Stomach (tissue), 19 donors: ENCODE results near the gene MGAT5. TPM values are rescaled to one million over a fixed set of nuclear protein-coding genes. Genes with fewer than 3 reads are reported as not detected.

ENCODE experiments used
- DNase-seq, 2 donors: peaks; one replicate each; pipeline versions ENCODE4 v3.0.0 to v3.0.0-alpha.2; 2013 to 2019
- H3K27ac ChIP-seq, 5 donors: fragments of 200-600 bp in 4 of 5; sonication (generic) in 4 of 5; one replicate each; pipeline ENCODE4 v1.5.1; 2013 to 2019; ENCODE audit warnings: mild to moderate bottlenecking in 1 of 5, moderate library complexity in 1 of 5
- H3K27me3 ChIP-seq, 3 donors: fragments of 200-600 bp; sonication (generic); one replicate each; pipeline ENCODE4 v1.5.1; 2017 to 2019; ENCODE audit warnings: mixed run types in 1 of 3
- H3K36me3 ChIP-seq, 4 donors: fragments of 200-600 bp; sonication (generic); 1 replicate in 3 of 4; 2 replicates in 1 of 4; pipeline ENCODE4 v1.5.1; 2016 to 2019
- H3K4me1 ChIP-seq, 4 donors: fragments of 200-600 bp; sonication (generic); one replicate each; pipeline ENCODE4 v1.5.1; 2016 to 2019
- H3K4me3 ChIP-seq, 4 donors: fragments of 200-600 bp; sonication (generic) in 3 of 4; one replicate each; pipeline ENCODE4 v1.5.1; 2016 to 2019; ENCODE audit warnings: mild to moderate bottlenecking in 1 of 4
- H3K9me3 ChIP-seq, 4 donors: fragments of 200-600 bp; sonication (generic); one replicate each; pipeline ENCODE4 v1.5.1; 2016 to 2019
- CTCF ChIP-seq, 7 experiments: fragments of 450-650 bp in 4 of 7; fragments of 200-600 bp in 3 of 7; sonication (generic) in 3 of 7; IDR thresholded peaks; one replicate each; pipeline ENCODE4 v1.5.1; 2016 to 2019; ENCODE audit warnings: antibody characterized with exemption in 7 of 7, control low read depth in 2 of 7, mild to moderate bottlenecking in 1 of 7
- EP300 ChIP-seq: sonication (generic); formaldehyde crosslinking; IDR thresholded peaks from one replicate; pipeline ENCODE4 v1.6.1; 2017; ENCODE audit warnings: antibody characterized with exemption
- POLR2A ChIP-seq, 4 donors: fragments of 450-650 bp; IDR thresholded peaks; one replicate each; pipeline ENCODE4 v1.6.1; 2016; ENCODE audit warnings: antibody characterized with exemption in 4 of 4, control low read depth in 2 of 4, mild to moderate bottlenecking in 1 of 4, moderate library complexity in 1 of 4
- POLR2AphosphoS5 ChIP-seq, 3 donors: sonication (generic); formaldehyde crosslinking; IDR thresholded peaks; one replicate each; pipeline ENCODE4 v1.6.1; 2016; ENCODE audit warnings: antibody characterized with exemption in 3 of 3
- WGBS, 5 donors: extraction: QIAGEN DNeasy Blood & Tissue Kit in 3 of 5; methylation state at CpG; one replicate each; pipeline versions ENCODE4 v1.1.5 to v1.1.7; 2013 to 2018; 5-methylcytosine and 5-hydroxymethylcytosine counted together
- intact Hi-C: fragments of 100-400 bp; cut with DNase I; formaldehyde crosslinking; loops from one replicate; pipeline ENCODE4 v1.15.1; 2023; ENCODE audit warnings: low total_unique reads
- long read RNA-seq, 10 donors: transcript quantifications; one replicate each; lab custom pipeline, GENCODE V29; 2026
- polyA plus RNA-seq, 3 donors: library from polyadenylated mRNA; stranded (reverse); fragments of 200-250 nt; gene quantifications; one replicate each; pipeline ENCODE4 v1.2.3, GENCODE V29; 2013
- total RNA-seq, 5 donors: library from RNA; depleted of rRNA; stranded (reverse); fragments of >200 nt; gene quantifications; one replicate each; pipeline versions ENCODE4 v1.1.0 to v1.2.3, GENCODE V29; 2014 to 2016
- donor health status: healthy with polysubstance abuse.
- donor health status: Bipolar disorder and iron deficiency.
- donor health status: healthy.

The MGAT5 gene
- total RNA-seq = 100 to 1,000 TPM in 1 of 5 donors, 10 to 100 TPM in 4; 35.0 to 125 (median 75.8) TPM
- polyA plus RNA-seq = 1 to 10 TPM; 3.9 to 5.4 (median 4.4) TPM
- long read RNA-seq, donor 1 = 0 reads
- long read RNA-seq, donor 2 = 0 reads
- long read RNA-seq, donor 3, partial matches to known transcripts = 0 of 1 reads
- long read RNA-seq, donor 3, other reads (novel, unspliced or antisense) = 0 of 1 reads
- long read RNA-seq, donor 4 = 0 reads
- long read RNA-seq, donor 5, partial matches to known transcripts = 0 of 1 reads
- long read RNA-seq, donor 5, other reads (novel, unspliced or antisense) = 0 of 1 reads
- long read RNA-seq, donor 6 = 0 reads
- long read RNA-seq, donor 7, partial matches to known transcripts = 0 of 1 reads
- long read RNA-seq, donor 7, other reads (novel, unspliced or antisense) = 0 of 1 reads
- long read RNA-seq, donor 8, partial matches to known transcripts = 0 of 2 reads
- long read RNA-seq, donor 8, other reads (novel, unspliced or antisense) = 0 of 2 reads
- long read RNA-seq, donor 9 = 0 reads
- long read RNA-seq, donor 10, full-length matches to known transcripts = 1 of 1 reads
- long read RNA-seq, donor 10, partial matches to known transcripts = 0 of 1 reads
- long read RNA-seq, donor 10, other reads (novel, unspliced or antisense) = 0 of 1 reads

- Histone ChIP-seq H3K36me3 (peaks cover 0 to 8% (median 7%) of the 10 kb centered on the region in 4 donors), H3K27ac (peak within 1 kb of the TSS; percentile 35 to 83 (median 55)), H3K9me3 (no peaks in the 10 kb centered on the region), H3K4me1 (peaks cover 12 to 77% (median 42%) of the 10 kb centered on the region in 4 donors), H3K4me3 (peak within 1 kb of the TSS in 1 of 4 donors; percentile 19), H3K27me3 (no peaks in the 10 kb centered on the region)
- TF ChIP-seq CTCF (IDR thresholded peaks at IDR 0.05) (no peak), POLR2AphosphoS5 (IDR thresholded peaks at IDR 0.05) (peak in 2 of 3 donors; percentile 36 to 68)
- WGBS, 5 donors = 15 to 32% (median 25%) methylated on average over 4 of the region's 4 CpGs
- DNase-seq = peak; percentile 67 to 81
- intact Hi-C loops = no loop called here
These were observed at the start of gene MGAT5 for GRCh38 chr2:134253804-134254203. MGAT5 (plus strand) TSS chr2:134254072; CDS start chr2:134254404, 332 bp downstream.

GRCh38 chr2:134205087-134205486 lies 48.8 kb upstream of the MGAT5 start:
- peaks cover 26 to 57% (median 42%) of the 10 kb centered on the region in 4 donors for H3K4me1 ChIP-seq
- H3K9me3 ChIP-seq = no peaks in the 10 kb centered on the region

GRCh38 chr2:134206031-134206430 lies 47.8 kb upstream of the MGAT5 start:
- Histone ChIP-seq H3K36me3 (no peaks in the 10 kb centered on the region), H3K27ac (peak overlapping the region in 3 of 5 donors; percentile 11 to 52 (median 18)), H3K27me3 (no peaks in the 10 kb centered on the region), H3K4me1 (peaks cover 26 to 54% (median 42%) of the 10 kb centered on the region in 4 donors), H3K9me3 (no peaks in the 10 kb centered on the region), H3K4me3 (no peak overlapping the region)
- WGBS, 5 donors = 44 to 62% (median 46%) methylated on average over 2 of the region's 2 CpGs
- DNase-seq = no peak
- intact Hi-C loops = no loop called here
- no peak for TF ChIP-seq POLR2AphosphoS5 (IDR thresholded peaks at IDR 0.05)
- no peak for TF ChIP-seq POLR2A (IDR thresholded peaks at IDR 0.05)
- no peak for TF ChIP-seq CTCF (IDR thresholded peaks at IDR 0.05)
- TF ChIP-seq EP300 = no peak

More at GRCh38 chr2:134205087-134205486, 48.8 kb upstream of the MGAT5 start:
- Histone ChIP-seq H3K36me3 (no peaks in the 10 kb centered on the region), H3K27me3 (no peaks in the 10 kb centered on the region), H3K4me3 (no peak overlapping the region), H3K27ac (peak overlapping the region in 2 of 5 donors; percentile 11 to 18)
- DNase-seq = no peak
- TF ChIP-seq CTCF (IDR thresholded peaks at IDR 0.05) = no peak
- WGBS, 5 donors = 84 to 94% (median 90%) methylated on average over 3 of the region's 3 CpGs
- intact Hi-C loops = no loop called here

- Histone ChIP-seq H3K4me1 (peaks cover 26 to 54% (median 42%) of the 10 kb centered on the region in 4 donors), H3K9me3 (no peaks in the 10 kb centered on the region), H3K36me3 (no peaks in the 10 kb centered on the region), H3K4me3 (no peak overlapping the region), H3K27ac (peak overlapping the region in 3 of 5 donors; percentile 11 to 52 (median 18)), H3K27me3 (no peaks in the 10 kb centered on the region)
- intact Hi-C loops = no loop called here
- DNase-seq = peak in 1 of 2 donors; percentile 38
- 55 to 76% (median 71%) methylated on average over 5 of the region's 5 CpGs for WGBS, 5 donors
- TF ChIP-seq POLR2AphosphoS5 (IDR thresholded peaks at IDR 0.05) = no peak
- no peak for TF ChIP-seq CTCF (IDR thresholded peaks at IDR 0.05)
- TF ChIP-seq POLR2A (IDR thresholded peaks at IDR 0.05) = no peak
- TF ChIP-seq EP300 = no peak
These were observed 47.3 kb upstream of the MGAT5 start for GRCh38 chr2:134206573-134206972.
